GM18526 (cell line): Measurements from ENCODE around the gene FBXO21.

ENCODE experiments used
- POLR2A ChIP-seq: IDR thresholded peaks from 3 replicates; pipeline ENCODE4 v1.6.1; 2011; ENCODE audit not compliant: insufficient read length; ENCODE audit errors: extremely low read depth

The FBXO21 gene

DNA sequence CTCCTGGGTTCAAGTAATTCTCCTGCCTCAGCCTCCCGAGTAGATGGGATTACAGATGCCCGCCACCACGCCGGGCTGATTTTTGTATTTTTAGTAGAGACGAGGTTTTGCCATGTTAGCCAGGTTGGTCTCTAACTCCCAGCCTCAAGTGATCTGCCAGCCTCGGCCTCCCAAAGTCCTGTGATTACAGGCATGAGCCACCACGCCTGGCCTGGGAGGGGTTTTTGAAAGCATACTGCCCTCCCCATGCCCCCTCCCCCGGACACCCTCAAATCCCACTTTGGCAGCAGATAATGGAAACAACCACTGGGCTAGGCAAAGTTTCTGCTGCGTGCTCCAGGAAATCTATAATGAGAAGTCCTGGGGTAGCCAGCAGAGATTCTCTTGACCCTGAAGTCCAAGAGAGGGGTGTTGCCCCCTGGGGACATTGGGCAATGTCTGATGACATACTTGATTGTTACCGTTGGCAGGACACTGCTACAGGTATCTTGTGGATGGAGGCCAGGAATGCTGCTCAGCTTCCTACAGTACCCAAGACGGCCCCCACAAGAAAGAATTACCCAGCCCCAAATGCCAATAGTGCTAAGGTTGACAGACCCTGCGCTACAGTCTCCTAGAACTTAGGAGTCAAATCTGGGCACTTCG lies 18.7 kb upstream of the FBXO21 start:
- no peak for TF ChIP-seq POLR2A

DNA sequence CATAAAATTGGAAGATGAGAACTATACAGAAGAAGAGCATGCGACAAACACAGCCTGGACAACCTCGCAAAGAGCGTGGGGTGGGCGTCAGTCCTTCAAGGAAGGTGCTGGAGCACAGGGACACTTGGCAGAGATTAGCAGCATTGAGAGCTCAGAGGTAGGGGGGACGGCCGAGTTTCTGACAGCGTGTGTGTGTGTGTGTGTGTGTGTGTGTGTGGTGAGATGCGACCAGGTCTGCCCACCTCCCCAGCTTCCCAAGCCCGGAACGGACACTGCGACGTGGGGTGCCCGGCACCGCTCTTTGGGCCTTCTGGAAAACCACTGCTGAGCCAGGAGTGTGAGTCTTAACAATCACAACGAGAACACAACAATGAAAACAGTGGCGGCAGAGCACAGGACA lies 17.9 kb upstream of the FBXO21 start:
- no peak for TF ChIP-seq POLR2A

DNA sequence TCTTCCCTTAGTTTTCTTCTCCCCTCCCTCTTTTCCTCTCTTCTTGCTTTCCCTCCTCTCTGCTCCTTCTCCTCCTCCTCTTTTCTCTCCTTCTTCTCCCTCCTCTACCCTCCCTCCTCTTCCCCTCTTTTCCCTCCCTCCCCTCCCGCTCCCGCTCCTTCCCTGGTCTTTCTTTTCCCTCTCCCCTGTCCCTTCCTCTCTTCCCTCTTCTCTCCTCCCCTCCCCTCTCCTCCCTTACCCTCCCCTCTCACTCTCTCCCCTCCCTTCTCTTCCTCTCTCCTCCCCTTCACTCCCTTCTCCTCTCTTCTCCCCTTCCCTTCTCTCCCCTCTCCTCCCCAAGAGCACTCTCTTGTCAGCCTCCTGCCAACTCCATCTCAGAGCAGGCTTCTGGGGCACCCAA lies 17.4 kb upstream of the FBXO21 start:
- TF ChIP-seq POLR2A: no peak

DNA sequence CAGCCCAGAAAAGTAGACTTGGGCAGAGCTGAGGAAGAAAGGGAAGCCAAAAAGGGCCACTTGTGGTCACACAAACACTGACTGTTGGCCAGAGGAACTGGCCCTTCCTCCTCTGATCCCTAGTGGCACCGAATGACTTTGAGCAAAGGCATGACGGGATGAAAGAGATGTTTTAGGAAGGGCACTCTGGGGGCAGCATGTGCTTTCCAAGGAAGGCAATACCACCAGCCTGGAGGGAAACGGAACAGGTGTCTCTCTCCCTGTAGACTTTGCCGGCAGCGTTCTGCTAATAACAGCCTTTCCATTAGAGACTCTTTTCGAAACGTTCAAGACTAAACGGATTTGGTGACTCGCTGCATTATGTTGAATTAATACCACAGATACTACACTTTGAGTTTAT lies 12.3 kb upstream of the FBXO21 start:
- no peak for TF ChIP-seq POLR2A

DNA sequence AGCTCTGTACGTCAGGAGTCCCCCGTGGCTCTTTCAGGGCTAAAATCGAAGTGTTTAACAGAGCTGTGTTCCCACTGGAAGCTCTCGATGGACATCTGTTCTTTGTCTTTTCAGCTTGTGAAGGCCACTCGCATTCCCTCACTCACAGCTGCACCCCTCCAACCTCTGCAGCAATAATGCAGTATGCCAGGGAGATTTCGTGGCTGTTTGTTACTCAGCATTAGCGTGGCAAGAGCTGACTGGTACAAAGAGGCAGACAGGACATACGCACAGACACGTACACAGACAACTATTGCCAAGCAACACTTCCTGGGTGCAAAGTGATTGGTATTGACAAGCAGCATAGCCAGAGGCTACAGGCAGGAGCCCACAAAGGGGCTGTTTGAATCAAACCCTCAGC lies 11.8 kb upstream of the FBXO21 start:
- TF ChIP-seq POLR2A: no peak

DNA sequence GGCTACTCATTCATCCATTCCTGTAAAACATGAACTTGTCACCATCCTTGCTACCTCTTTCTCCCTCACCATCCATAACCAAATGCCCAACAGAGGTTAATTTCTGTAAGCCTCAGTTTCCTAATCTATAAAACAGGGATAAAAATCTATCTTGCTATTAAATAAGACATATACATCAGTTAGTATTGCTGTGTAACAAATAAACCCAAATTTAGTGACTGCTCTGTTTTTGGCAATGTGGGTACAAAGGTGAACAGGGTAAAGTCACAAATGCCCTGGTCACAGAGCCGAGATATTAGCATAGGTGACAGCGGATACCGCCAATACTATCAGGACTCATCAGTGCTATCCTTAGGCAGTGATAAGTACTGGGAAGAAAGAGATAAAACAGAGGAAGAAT lies 3.6 kb upstream of the FBXO21 start:
- TF ChIP-seq POLR2A: no peak

DNA sequence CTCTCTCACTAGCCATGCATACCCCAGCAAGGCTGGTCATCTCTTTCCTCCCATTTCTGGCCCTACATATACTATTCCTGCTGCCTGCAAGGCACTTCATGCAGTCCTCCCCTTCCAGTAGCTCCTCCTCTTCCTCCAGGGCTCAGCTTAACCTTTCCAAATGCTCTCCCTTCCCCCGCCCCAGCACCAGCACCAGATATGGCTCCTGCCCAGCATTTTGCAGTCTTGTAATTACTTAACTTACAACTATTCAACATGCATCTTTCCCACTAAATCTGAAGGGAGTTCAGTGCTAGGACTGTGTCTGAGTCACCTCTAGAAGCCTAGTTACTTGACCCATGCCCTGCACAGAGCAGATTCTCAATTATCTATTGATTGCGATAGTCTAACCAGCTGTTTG lies 1.8 kb upstream of the FBXO21 start:
- TF ChIP-seq POLR2A: no peak

DNA sequence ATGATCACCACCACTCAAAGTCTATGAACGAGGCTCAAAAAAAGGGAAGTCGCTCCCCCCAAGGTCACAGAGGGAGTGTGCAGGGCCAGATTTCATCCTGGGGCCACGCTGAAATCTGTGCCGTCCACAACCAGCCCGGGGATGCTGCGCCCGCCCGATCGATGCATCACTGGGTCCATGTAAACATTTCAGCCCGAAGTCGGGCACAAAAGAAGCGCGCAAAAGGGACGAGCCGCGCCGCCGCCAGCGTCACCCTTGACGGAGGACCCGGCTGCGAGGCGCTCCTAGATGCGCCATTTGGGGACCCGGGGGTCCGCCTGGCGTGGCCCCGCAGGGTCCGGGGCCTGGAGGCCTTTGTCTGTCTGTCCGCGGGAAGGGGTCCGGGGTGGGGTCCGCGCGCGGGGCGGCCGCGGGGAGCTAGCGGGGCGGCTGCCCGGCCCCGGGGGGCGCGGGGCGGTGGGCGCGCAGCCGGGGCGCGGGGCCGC lies 503 bp downstream of the FBXO21 start:
- TF ChIP-seq POLR2A: no peak

DNA sequence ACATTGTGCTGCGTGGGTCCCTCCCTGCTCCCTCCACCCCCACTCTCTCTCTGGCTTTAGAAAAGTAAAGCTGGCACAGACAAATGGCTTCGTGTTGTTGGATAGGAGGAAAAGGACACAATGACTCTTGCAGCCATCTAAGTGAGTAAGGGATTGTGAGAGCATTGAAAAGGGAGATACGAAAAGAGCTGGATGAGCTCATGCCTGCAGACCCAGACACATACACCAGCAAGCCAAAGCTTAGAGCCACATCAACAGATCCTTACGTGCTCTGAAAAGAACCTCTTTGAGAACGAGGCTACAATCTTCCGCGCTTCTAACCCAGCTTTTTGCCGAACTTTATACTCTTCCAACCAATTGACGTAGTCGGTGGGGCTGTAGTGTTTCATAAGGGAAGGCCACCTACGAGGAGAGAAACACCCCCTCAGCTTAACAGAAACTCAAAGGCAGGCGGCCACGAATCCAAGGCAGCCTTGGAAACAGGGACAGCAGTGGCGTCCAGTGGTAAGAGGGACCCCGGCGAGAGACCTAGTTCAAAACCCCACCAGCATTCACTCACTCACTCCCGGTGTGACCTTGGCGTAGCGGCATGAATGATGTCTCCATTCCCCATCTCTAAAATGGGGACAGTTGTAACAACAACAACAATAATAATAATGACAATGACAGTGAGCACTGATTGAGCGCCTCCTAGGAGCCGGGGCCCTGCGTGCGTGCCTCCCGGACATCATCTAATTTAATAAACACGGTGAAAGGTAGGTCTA lies 1.1 kb downstream of the FBXO21 start:
- no peak for TF ChIP-seq POLR2A

DNA sequence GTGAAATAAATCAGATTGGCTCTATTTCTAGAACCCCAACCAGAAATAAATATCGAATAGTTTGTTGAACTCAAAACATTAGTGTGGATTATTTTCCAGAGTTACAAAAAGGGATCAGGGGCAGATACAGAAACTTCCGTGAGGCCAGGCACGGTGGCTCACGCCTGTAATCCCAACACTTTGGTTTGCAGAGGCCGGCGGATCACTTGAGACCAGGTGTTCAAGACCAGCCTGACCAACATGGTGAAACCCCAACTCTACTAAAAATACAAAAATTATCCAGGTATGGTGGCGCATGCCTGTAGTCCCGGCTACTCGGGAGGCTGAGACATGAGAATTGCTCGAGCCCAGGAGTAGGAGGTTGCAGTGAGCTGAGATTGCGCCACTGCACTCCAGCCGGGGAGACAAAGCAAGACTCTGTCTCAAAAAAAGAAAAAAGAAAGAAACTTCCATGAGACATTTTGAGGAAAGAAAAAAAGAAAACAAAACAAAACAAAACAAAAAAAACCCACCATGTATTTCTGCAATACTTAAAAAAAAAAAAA lies 2.1 kb downstream of the FBXO21 start:
- no peak for TF ChIP-seq POLR2A

DNA sequence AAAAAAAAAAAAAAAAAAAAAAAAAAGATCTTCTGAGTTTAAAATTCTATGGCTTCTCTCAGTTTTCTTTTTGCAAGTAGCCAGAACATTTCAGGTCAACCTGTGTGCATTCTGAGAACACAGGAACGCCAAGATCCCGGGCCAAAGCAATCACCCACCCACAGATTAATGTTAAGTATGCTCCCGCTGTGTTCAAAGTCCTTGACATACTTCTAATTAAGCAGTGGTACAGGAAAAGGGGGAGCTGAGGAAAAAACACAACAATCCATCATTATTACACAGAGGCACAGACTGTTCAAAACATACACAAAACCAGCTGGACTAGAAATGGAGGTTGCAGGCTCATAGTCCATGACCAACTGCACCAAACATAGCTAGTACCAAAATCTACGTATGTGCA lies 2.8 kb downstream of the FBXO21 start:
- TF ChIP-seq POLR2A: no peak

DNA sequence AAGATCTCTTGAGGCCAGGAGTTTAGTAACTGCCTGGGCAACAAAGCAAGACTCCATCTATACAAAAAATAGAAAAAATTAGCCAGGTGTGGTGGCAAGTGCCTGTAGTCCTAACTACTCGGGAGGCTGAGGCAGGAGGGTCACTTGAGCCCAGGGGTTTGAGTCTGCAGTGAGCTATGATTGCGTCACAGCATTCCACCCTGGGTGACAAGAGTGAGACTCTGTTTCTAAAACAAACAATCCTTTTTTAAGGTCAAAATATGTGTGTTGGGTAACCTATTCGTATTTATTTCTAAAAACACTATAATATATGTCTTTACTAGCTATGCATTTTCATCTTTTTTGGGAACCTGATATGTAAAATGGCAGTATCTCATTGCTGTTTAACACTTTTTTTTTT lies 7.4 kb downstream of the FBXO21 start:
- no peak for TF ChIP-seq POLR2A

DNA sequence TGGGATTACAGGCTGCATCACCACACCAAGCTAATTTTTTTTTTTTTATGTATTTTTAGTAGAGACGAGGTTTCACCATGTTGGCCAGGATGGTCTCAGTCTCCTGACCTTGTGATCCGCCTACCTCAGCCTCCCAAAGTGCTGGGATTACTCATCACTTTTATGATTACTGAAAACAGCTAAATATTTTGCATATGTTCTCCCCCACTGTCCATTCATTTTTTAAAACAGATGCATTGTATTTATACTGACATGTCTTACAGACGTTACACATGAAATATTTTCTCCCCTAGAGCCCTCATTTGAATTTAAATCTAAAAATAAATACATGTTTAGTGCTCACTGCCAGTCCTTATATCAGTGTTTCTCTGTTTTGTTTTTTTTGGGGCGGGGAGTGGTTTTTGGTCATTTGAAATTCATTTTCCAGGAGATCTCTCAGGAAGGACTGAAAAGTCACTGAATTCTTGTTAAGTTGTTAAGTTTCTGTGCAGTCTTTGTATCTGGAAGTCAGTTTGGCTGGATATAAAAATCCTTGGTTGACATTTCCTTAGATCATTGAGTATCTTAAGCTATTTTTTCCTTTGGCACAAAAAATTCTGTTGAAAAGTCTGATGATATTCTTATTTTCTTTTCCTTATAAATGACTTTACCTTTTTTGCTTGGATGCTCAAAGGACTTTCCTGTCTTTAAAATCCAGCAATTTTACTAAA lies 9.4 kb downstream of the FBXO21 start:
- TF ChIP-seq POLR2A: no peak

DNA sequence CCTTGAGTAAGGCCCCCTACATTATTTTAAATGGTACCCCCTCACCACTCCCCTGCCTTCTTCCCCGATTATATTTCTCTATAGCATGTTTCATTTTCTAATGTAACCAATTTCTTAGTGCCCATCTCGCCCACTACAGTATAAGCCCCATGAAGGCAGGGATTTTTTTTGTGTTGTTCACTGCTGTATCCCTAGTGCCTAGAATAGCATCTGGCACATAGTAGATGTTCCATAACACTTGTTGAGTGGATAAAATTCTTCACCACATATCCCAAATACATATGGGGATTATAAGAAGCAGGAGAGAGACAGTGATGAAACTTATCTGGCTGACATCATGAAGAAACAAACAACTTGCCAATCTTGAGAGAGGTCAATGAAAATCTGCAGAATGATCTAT lies 11.5 kb downstream of the FBXO21 start:
- no peak for TF ChIP-seq POLR2A

DNA sequence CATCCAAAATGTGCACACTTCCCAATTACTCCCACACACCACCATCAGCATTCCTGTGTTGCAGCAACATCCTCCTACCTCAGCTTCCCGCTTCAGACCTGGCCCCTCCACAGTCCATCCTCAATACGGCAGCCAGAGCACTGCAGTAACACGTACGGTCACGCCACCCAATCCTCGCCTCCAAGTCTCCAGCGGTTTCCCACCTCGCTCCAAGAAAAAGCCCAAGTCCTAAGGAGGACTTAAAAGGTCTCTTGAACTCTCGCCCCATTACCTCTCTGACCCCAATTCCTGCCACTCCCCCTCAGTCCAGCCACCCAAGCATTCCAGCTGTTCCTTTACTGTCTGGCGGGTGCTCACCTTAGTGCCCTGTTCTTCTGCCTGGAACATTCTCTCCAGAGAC lies 12.0 kb downstream of the FBXO21 start:
- TF ChIP-seq POLR2A: no peak

DNA sequence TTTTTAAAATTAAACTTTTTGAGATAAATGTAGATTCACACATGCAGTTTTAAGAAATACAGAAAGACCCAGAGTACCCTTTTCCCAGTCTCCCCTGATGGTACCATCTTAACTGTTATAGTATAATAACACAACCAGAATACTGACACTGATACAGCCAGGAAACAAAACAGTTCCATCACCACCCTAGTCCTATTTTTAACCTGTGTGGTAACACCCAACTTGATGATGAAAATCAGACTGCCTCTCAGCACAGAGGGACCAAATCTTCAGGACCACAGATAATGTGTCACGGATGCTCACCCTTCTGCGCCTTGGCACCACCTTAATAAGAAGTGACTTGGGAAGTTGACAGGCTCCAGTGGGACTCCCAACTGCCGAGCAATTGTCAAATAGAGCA lies 18.1 kb downstream of the FBXO21 start:
- TF ChIP-seq POLR2A: no peak

DNA sequence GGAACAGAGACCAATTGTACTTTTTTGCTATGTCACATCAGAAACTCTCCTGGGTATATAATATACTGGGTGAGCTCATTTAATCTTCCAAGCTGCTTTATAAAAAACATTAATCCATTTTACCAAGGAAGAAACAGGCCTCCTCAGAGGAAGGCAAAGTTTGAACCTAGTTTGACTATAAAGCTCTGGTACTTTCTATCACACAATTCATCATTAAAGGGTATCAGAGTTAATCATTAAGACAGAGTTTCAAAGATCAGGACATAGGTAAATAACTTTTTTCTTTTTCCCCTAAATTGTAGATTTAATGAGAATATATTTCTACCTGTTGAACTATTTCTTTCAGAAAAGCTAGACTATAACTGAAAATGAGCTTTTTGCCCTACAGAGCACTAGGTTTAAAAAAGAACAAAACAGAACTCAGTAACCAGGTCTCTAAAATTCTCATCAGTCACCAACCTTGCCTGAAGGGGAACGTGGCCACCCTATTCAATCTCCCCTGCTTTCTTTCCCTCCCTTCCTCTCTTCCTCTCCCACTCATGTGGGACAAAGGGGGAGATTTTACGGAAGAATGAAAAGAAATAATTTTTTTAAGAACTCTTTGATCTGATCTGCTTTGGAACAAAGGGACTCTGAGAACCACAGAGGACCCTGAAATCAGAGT lies 18.6 kb downstream of the FBXO21 start:
- no peak for TF ChIP-seq POLR2A
